Activated T-helper 1 cell treated with anti-CD3 and anti-CD28 coated beads, Interleukin-2, amount 50 U/mL, for 16 hours (primary cell): Measurements from ENCODE around the gene RIBC2.
"Not testable (repeated sequence)": the region's sequence is repeated elsewhere in the genome, so short reads cannot be mapped to it uniquely, and the experiment has no call there.

Experiments
- DNase-seq, 2 donors: peaks; one replicate each; pipeline ENCODE4 v3.0.0-alpha.2; 2020; ENCODE audit warnings: low read depth in 1 of 2, low spot score in 1 of 2

RIBC2 gene

GRCh38 chr22:45448431-45448830 lies 34.9 kb downstream of the RIBC2 start:
- no peak for DNase-seq

- DNase-seq, result not testable (repeated sequence)
Observed at GRCh38 chr22:45449442-45449841, 35.9 kb downstream of the RIBC2 start.

GRCh38 chr22:45450101-45450785 lies 36.8 kb downstream of the RIBC2 start:
- DNase-seq, result no peak

- DNase-seq, result no peak
Observed at GRCh38 chr22:45450921-45451651, 37.6 kb downstream of the RIBC2 start.

GRCh38 chr22:45451972-45452371 lies 38.5 kb downstream of the RIBC2 start:
- no peak for DNase-seq

GRCh38 chr22:45452565-45453379 lies 39.3 kb downstream of the RIBC2 start:
- no peak for DNase-seq

GRCh38 chr22:45453764-45454163 lies 40.3 kb downstream of the RIBC2 start:
- DNase-seq, result no peak

- no peak for DNase-seq
Observed at GRCh38 chr22:45454275-45454674, 40.8 kb downstream of the RIBC2 start.

GRCh38 chr22:45455212-45455611 lies 41.7 kb downstream of the RIBC2 start:
- no peak for DNase-seq

- no peak for DNase-seq
Observed at GRCh38 chr22:45455621-45456020, 42.1 kb downstream of the RIBC2 start.

- no peak for DNase-seq
Observed at GRCh38 chr22:45456811-45457210, 43.3 kb downstream of the RIBC2 start.

- no peak for DNase-seq
Observed at GRCh38 chr22:45458532-45458931, 45.0 kb downstream of the RIBC2 start.

- no peak for DNase-seq
Observed at GRCh38 chr22:45459235-45459634, 45.7 kb downstream of the RIBC2 start.

GRCh38 chr22:45460288-45461109 lies 47.0 kb downstream of the RIBC2 start:
- no peak for DNase-seq

GRCh38 chr22:45462034-45462655 lies 48.7 kb downstream of the RIBC2 start:
- no peak for DNase-seq

GRCh38 chr22:45463691-45464090 lies 50.2 kb downstream of the RIBC2 start:
- not testable (repeated sequence) for DNase-seq

GRCh38 chr22:45465633-45466032 lies 52.1 kb downstream of the RIBC2 start:
- DNase-seq, result no peak

- no peak for DNase-seq
Observed at GRCh38 chr22:45468872-45469271, 55.4 kb downstream of the RIBC2 start.

- no peak for DNase-seq
Observed at GRCh38 chr22:45469281-45470073, 56.0 kb downstream of the RIBC2 start.

- DNase-seq, result no peak
Observed at GRCh38 chr22:45470871-45471270, 57.4 kb downstream of the RIBC2 start.
